Calu3 (cell line): ENCODE data around the gene PPP4R4. TPM values are rescaled to one million over a fixed set of nuclear protein-coding genes. Genes with fewer than 3 reads are reported as not detected.

ENCODE experiments used
- BruUV-seq: library from RNA; stranded (reverse); fragments of 400-500 nt; replicated peaks from 2 replicates; lab custom pipeline; 2021; lab: Mats Ljungman, UMichigan
- CTCF ChIA-PET: fragments of 300-600 bp; sonication (Branson Sonifier 250); formaldehyde crosslinking; loops from one replicate; lab custom pipeline; 2022; ENCODE audit warnings: antibody characterized with exemption; lab: Charles Lee
- DNase-seq: peaks from one replicate; pipeline ENCODE4 v3.0.0; 2022
- H3K27ac Mint-ChIP-seq: one replicate; pipeline ENCODE4 v1.8.0; 2022; ENCODE audit warnings: mixed read lengths; ENCODE audit not compliant: unreplicated experiment
- H3K27me3 Mint-ChIP-seq: one replicate; pipeline ENCODE4 v1.8.0; 2022; ENCODE audit warnings: mixed read lengths; ENCODE audit not compliant: unreplicated experiment
- H3K36me3 Mint-ChIP-seq: one replicate; pipeline ENCODE4 v1.8.0; 2022; ENCODE audit warnings: mild to moderate bottlenecking, moderate library complexity, mixed read lengths; ENCODE audit not compliant: insufficient read depth, unreplicated experiment
- H3K4me1 Mint-ChIP-seq: one replicate; pipeline ENCODE4 v1.8.0; 2022; ENCODE audit warnings: mild to moderate bottlenecking, low read depth, mixed read lengths; ENCODE audit not compliant: unreplicated experiment
- H3K4me3 Mint-ChIP-seq: one replicate; pipeline ENCODE4 v1.8.0; 2022; ENCODE audit warnings: mild to moderate bottlenecking, low read depth, moderate library complexity, mixed read lengths; ENCODE audit not compliant: unreplicated experiment
- H3K9me3 Mint-ChIP-seq: one replicate; pipeline ENCODE4 v1.8.0; 2022; ENCODE audit warnings: low read depth, mixed read lengths; ENCODE audit not compliant: unreplicated experiment
- intact Hi-C: fragments of 100-400 bp; cut with micrococcal nuclease; formaldehyde crosslinking; loops from one replicate; pipeline ENCODE4 v1.10.0; 2022; ENCODE audit not compliant: unreplicated experiment
- total RNA-seq: library from RNA; stranded (reverse); gene quantifications from 2 replicates; pipeline ENCODE4 v1.2.3, GENCODE V29; 2022
- TF ChIP-seq, protein P1 (sequence below): fragments of 200-600 bp; IDR thresholded peaks from one replicate; pipeline ENCODE4 v1.8.0; 2022; ENCODE audit warnings: antibody characterized with exemption; ENCODE audit not compliant: unreplicated experiment

Gene PPP4R4
- total RNA-seq, 1 experiment from 2014 or later, result 0.78 TPM

DNA sequence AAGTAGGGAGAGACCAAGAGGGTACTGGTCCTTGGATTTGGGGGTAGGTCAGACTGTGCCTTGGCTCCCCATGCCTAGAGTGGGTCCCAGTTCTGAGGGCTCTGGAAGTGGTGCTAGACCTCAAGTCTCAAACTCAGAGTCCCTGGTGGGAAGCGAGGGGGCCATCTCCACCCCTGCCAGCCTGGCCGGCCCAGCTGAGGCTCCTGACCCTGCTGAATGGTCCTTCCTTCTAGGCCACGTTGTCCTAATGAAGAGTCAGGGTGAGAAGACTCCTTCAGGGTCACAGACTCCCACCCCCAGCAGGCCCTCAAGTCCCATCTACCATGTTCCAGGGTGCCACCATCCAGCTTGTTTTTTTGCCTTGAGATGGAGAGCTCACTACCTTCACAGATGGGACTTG lies 136.1 kb downstream of the PPP4R4 start:
- Mint-ChIP-seq H3K4me1 (no peaks in the 10 kb centered on the region), H3K36me3 (peaks cover 9% of the 10 kb centered on the region), H3K9me3 (peaks cover 10% of the 10 kb centered on the region), H3K27ac (no peak overlapping the region), H3K27me3 (no peaks in the 10 kb centered on the region), H3K4me3 (no peak overlapping the region)
- CTCF ChIA-PET, result no interaction called here
- BruUV-seq, result no TSS peak
- no peak for DNase-seq
- TF ChIP-seq, protein P1, sequence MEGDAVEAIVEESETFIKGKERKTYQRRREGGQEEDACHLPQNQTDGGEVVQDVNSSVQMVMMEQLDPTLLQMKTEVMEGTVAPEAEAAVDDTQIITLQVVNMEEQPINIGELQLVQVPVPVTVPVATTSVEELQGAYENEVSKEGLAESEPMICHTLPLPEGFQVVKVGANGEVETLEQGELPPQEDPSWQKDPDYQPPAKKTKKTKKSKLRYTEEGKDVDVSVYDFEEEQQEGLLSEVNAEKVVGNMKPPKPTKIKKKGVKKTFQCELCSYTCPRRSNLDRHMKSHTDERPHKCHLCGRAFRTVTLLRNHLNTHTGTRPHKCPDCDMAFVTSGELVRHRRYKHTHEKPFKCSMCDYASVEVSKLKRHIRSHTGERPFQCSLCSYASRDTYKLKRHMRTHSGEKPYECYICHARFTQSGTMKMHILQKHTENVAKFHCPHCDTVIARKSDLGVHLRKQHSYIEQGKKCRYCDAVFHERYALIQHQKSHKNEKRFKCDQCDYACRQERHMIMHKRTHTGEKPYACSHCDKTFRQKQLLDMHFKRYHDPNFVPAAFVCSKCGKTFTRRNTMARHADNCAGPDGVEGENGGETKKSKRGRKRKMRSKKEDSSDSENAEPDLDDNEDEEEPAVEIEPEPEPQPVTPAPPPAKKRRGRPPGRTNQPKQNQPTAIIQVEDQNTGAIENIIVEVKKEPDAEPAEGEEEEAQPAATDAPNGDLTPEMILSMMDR, result no peak
- intact Hi-C loops, result no loop called here

DNA sequence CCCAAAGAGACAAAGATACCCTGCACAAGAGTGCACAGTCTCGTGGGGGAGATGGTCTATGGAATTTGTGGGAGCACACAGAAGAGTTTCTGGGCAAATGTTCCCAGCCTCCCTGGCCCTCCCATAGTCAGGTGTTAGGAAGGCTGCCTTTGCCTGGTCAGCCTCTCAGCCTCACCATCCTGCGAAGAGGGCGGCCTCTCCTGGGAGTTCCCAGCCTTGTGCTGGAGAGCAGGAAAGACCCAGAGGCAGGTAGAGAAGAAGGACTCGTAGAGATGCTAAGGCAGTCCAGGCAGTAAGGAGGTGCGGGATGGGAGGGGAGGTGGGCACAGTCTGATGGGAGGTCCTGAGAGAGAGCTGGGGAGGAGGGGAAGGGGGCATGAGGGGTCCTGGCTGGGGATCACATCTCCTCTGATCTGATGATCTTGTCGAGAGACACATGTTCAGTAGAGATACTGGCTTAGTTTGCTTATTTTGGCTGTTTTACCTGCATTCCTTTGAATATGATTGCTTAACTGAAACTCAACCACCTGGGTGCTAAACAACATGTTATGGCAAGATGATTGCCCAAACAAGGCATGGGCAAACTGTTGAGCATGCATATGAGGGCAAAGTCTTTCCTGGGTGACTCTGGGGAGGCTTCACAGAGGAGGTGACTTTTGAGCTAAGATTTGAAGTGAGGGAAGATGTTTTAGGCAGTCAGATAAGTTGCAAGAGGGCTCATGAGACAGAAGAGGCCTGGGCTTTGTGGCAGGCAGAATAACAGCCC lies 138.5 kb downstream of the PPP4R4 start:
- no peak for DNase-seq
- H3K27ac Mint-ChIP-seq, result no peak overlapping the region
- TF ChIP-seq, protein P1, result no peak

DNA sequence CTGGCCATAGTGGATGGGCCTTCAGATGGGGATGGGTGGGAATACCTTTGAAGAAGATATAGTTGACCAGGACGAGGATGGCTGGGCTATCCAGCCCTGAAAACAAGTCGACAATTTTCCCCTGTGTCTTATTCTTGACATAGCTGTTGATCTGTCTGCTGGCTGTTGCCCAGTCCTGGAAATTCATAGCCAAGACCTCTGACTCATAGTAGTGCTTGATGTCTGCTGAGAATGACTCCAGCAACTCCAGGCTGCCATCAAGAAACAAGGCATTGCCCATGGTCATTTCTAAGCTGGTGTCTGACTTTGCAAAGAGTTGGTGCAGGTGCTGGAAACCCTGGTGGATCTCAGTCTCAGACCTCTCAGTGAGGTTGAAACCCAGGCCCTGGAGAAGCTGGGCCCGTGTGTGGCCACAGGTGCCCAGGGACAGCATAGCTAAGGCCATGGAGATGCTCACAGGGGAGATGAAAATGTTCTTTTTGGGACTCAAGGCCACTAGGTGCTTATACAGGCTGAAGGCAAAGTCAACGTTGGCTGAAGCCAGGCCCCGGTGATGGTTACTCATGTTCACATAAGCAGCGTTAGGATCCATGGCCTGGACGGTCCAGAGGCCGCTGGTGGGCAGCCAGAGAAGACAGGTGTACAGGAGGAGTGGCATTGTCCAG lies 140.0 kb downstream of the PPP4R4 start:
- TF ChIP-seq, protein P1, result no peak
- CTCF ChIA-PET, result no interaction called here
- no peaks in the 10 kb centered on the region for H3K36me3 Mint-ChIP-seq
- no TSS peak for BruUV-seq
- H3K4me3 Mint-ChIP-seq, result no peak overlapping the region
- peaks cover under 1% of the 10 kb centered on the region for H3K9me3 Mint-ChIP-seq
- no peaks in the 10 kb centered on the region for H3K4me1 Mint-ChIP-seq
- no peak for DNase-seq
- H3K27me3 Mint-ChIP-seq, result no peaks in the 10 kb centered on the region
- no peak overlapping the region for H3K27ac Mint-ChIP-seq
- intact Hi-C loops, result no loop called here

More for the DNA sequence above, 138.5 kb downstream of the PPP4R4 start:
- Mint-ChIP-seq H3K4me1 (no peaks in the 10 kb centered on the region), H3K4me3 (no peak overlapping the region), H3K9me3 (peaks cover 10% of the 10 kb centered on the region), H3K36me3 (peaks cover 5% of the 10 kb centered on the region), H3K27me3 (no peaks in the 10 kb centered on the region)
- intact Hi-C loops, result no loop called here
- CTCF ChIA-PET, result no interaction called here
- BruUV-seq, result no TSS peak

DNA sequence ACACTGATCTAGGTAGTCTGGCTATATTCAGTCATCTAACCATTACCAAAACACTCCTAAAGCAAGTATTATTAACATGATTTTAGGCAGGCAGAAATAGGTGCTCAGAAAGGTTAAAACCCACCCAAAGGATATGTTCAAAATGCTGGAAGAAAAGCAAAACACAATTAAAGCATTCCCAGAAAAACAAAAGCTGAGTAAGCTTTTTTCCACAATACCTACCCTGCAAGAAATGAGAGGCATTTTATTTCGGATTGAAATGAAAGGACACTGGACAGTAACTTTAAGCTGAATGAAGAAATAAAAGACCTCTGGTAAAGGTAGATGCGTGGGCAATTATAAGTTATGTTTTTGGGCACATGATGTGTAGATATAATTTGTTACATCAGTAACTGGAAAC lies 140.8 kb downstream of the PPP4R4 start:
- CTCF ChIA-PET, result no interaction called here
- no peak for DNase-seq
- TF ChIP-seq, protein P1, result no peak
- no TSS peak for BruUV-seq
- no peak overlapping the region for H3K27ac Mint-ChIP-seq
- no peaks in the 10 kb centered on the region for H3K9me3 Mint-ChIP-seq
- peaks cover 1% of the 10 kb centered on the region for H3K4me1 Mint-ChIP-seq
- intact Hi-C loops, result no loop called here
- H3K36me3 Mint-ChIP-seq, result no peaks in the 10 kb centered on the region
- H3K4me3 Mint-ChIP-seq, result no peak overlapping the region
- H3K27me3 Mint-ChIP-seq, result no peaks in the 10 kb centered on the region
